ENCODE measurements around the gene CLDN4. TPM values are rescaled to one million over a fixed set of nuclear protein-coding genes. Genes with fewer than 3 reads are reported as not detected.

The CLDN4 gene
- total RNA-seq, 4 donors from 2014 or later: 0.68 to 3.5 (median 1.3) TPM; not detected in 1

- no peak for TF ChIP-seq CTCF (IDR thresholded peaks at IDR 0.05; ENCODE audit: low read depth)
Measured at GRCh38 chr7:73809467-73809951, 21.3 kb upstream of the CLDN4 start.

- TF ChIP-seq CTCF (IDR thresholded peaks at IDR 0.05; ENCODE audit: low read depth): no peak
Measured at GRCh38 chr7:73810998-73811360, 19.8 kb upstream of the CLDN4 start.

- TF ChIP-seq CTCF (IDR thresholded peaks at IDR 0.05; ENCODE audit: low read depth): no peak
Measured at GRCh38 chr7:73811760-73812168, 19.0 kb upstream of the CLDN4 start.

GRCh38 chr7:73812996-73813395 is 17.8 kb upstream of the CLDN4 start:
- TF ChIP-seq CTCF (IDR thresholded peaks at IDR 0.05; ENCODE audit: low read depth): no peak

GRCh38 chr7:73815436-73815835 is 15.4 kb upstream of the CLDN4 start:
- no peak for TF ChIP-seq CTCF (IDR thresholded peaks at IDR 0.05; ENCODE audit: low read depth)

GRCh38 chr7:73817121-73817520 is 13.7 kb upstream of the CLDN4 start:
- TF ChIP-seq CTCF (IDR thresholded peaks at IDR 0.05; ENCODE audit: low read depth): no peak

GRCh38 chr7:73820013-73820412 is 10.8 kb upstream of the CLDN4 start:
- no peak for TF ChIP-seq CTCF (IDR thresholded peaks at IDR 0.05; ENCODE audit: low read depth)
